Heart left ventricle (tissue), 16 donors: Measurements from ENCODE around the gene GRIN2A. TPM values are rescaled to one million over a fixed set of nuclear protein-coding genes. Genes with fewer than 3 reads are reported as not detected.

Experiments
- ATAC-seq, 4 donors: fragments of 200-7000 bp; cut with Tn5 transposase; one replicate each; pipeline ENCODE4 v1.9.1; 2020 to 2022; ENCODE audit warnings: moderate library complexity in 4 of 4, mild to moderate bottlenecking in 3 of 4, moderate number of reproducible peaks in 1 of 4
- DNase-seq, 5 donors: peaks; one replicate each; pipeline ENCODE4 v3.0.0-alpha.2; 2020
- H3K27ac ChIP-seq, 12 donors: fragments of 200-600 bp; sonication (generic) in 4 of 12; one replicate each; pipeline versions ENCODE4 v1.5.0 to v1.8.0; 2016 to 2022; ENCODE audit warnings: mild to moderate bottlenecking in 2 of 12
- H3K27me3 ChIP-seq, 9 donors: fragments of 200-600 bp; sonication (generic) in 2 of 9; one replicate each; pipeline versions ENCODE4 v1.5.1 to v1.8.0; 2016 to 2022; ENCODE audit warnings: mild to moderate bottlenecking in 3 of 9
- H3K36me3 ChIP-seq, 9 donors: fragments of 200-600 bp; sonication (generic) in 2 of 9; one replicate each; pipeline versions ENCODE4 v1.5.0 to v1.8.0; 2018 to 2022; ENCODE audit warnings: mild to moderate bottlenecking in 2 of 9
- H3K4me1 ChIP-seq, 12 donors: fragments of 200-600 bp; sonication (generic) in 4 of 12; one replicate each; pipeline versions ENCODE4 v1.5.0 to v1.8.0; 2016 to 2022; ENCODE audit warnings: mild to moderate bottlenecking in 3 of 12
- H3K4me3 ChIP-seq, 12 donors: fragments of 200-600 bp; sonication (generic) in 4 of 12; one replicate each; pipeline versions ENCODE4 v1.5.0 to v1.8.0; 2017 to 2022; ENCODE audit warnings: mild to moderate bottlenecking in 9 of 12, moderate library complexity in 4 of 12
- H3K9me3 ChIP-seq, 12 donors: fragments of 200-600 bp; sonication (generic) in 4 of 12; one replicate each; pipeline versions ENCODE4 v1.5.0 to v1.8.0; 2016 to 2022; ENCODE audit warnings: mild to moderate bottlenecking in 1 of 12
- POLR2A ChIP-seq, 2 donors: fragments of 450-650 bp; IDR thresholded peaks; one replicate each; pipeline ENCODE4 v1.6.1; 2017; ENCODE audit warnings: antibody characterized with exemption in 2 of 2, mild to moderate bottlenecking in 2 of 2, moderate library complexity in 2 of 2
- WGBS, 4 donors: extraction: QIAGEN DNeasy Blood & Tissue Kit in 2 of 4; methylation state at CpG; one replicate each; pipeline versions ENCODE4 v1.1.5 to v1.1.7; 2013 to 2018; 5-methylcytosine and 5-hydroxymethylcytosine counted together
- intact Hi-C, 10 donors: fragments of 100-400 bp; cut with DNase I; formaldehyde crosslinking; loops; one replicate each; pipeline versions ENCODE4 v1.11.1 to v1.14.2; 2022
- polyA plus RNA-seq, 2 donors: library from polyadenylated mRNA; stranded (reverse); fragments of 200-250 nt; gene quantifications; one replicate each; pipeline ENCODE4 v1.2.3, GENCODE V29; 2013
- total RNA-seq, 9 donors: library from RNA; depleted of rRNA in 2 of 9; stranded (reverse); fragments of >200 nt in 2 of 9; fragmentation: NEBNext Ultra II Directional in 3 of 9; extraction: Animal tissue kit (Norgen Biotek cat#: 25700) in 3 of 9; gene quantifications; one replicate each; pipeline versions ENCODE4 v1.1.0 to v1.2.4, GENCODE V29; 2016 to 2023
- TF ChIP-seq, protein P1 (sequence below), 12 donors: fragments of 200-600 bp; sonication (generic) in 4 of 12; IDR thresholded peaks; one replicate each; pipeline versions ENCODE4 v1.5.0 to v1.8.0; 2018 to 2022; ENCODE audit warnings: antibody characterized with exemption in 12 of 12, mild to moderate bottlenecking in 5 of 12
- donor health status: ischemic (EF 13 %, LVEDD 7.1; RV severe dilation, severe dysfunction).
- donor health status: healthy with polysubstance abuse.
- donor health status: DM: no; HTN: yes; CAD: no.
- donor health status: DM: no; HTN: no; CAD: no.
- donor health status: ischemic (EF 25% LVEDD 6.9; RV normal size, moderate dysfunction).
- donor health status: ischemic (EF 25% LVEDD 5.7; RV mildly dilated, moderate dysfunction).
- donor health status: healthy.
- donor health status: DM: yes; HTN: yes; CAD: no.
- donor health status: ischemic (EF 35%, LVEDD 5.7; RV mildly dilated, moderate dysfunction).
- donor health status: nonischemic (EF 11% LVEDD 7.7; RV severe dilation, severe dysfunction).
- donor health status: DM: yes; HTN: yes; CAD: no.
- donor health status: PGD.
- donor health status: ischemic (EF 29% LVEDD 5.4; RV normal size, mild dysfunction).
- donor health status: nonischemic (EF 23%, LVEDD 6.1; RV moderate dilation, normal function).

GRIN2A gene
- total and polyA plus RNA-seq, 11 donors: 0.01 to 4.6 (median 2.6) TPM

DNA sequence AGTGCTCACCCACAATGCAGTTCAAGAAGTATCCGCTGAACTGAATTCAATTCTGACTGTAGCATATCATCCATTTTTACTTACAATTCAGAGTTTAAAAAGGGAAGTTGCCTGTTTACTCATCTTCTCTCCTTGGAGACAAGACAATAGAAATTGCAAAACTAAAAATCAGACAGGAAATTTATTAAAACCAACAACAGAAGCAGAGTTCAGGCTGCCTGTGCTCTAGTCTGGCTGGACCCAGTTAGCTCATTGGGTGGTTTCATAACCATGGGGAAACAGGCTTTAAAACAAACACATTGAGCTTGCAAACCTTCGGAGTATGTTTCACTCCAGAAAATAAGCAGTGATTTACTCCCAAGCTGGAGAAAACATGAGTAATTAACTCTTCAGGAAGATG lies 321.4 kb downstream of the GRIN2A start:
- TF ChIP-seq POLR2A (IDR thresholded peaks at IDR 0.05): no peak
- TF ChIP-seq, protein P1, sequence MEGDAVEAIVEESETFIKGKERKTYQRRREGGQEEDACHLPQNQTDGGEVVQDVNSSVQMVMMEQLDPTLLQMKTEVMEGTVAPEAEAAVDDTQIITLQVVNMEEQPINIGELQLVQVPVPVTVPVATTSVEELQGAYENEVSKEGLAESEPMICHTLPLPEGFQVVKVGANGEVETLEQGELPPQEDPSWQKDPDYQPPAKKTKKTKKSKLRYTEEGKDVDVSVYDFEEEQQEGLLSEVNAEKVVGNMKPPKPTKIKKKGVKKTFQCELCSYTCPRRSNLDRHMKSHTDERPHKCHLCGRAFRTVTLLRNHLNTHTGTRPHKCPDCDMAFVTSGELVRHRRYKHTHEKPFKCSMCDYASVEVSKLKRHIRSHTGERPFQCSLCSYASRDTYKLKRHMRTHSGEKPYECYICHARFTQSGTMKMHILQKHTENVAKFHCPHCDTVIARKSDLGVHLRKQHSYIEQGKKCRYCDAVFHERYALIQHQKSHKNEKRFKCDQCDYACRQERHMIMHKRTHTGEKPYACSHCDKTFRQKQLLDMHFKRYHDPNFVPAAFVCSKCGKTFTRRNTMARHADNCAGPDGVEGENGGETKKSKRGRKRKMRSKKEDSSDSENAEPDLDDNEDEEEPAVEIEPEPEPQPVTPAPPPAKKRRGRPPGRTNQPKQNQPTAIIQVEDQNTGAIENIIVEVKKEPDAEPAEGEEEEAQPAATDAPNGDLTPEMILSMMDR (IDR thresholded peaks at IDR 0.05): no peak
- H3K27ac ChIP-seq: peak overlapping the region in 1 of 12 donors; percentile 26
- 62 to 71% (median 64%) methylated on average over 2 of the region's 2 CpGs for WGBS, 4 donors
- intact Hi-C loops: loop anchor here in 1 of 10 donors (10.0 kb wide), 1 partner anchor 64 kb away; no protein-coding TSS in a partner anchor
- no peaks in the 10 kb centered on the region for H3K36me3 ChIP-seq
- H3K4me1 ChIP-seq: peaks cover 0 to 5% (median 0%) of the 10 kb centered on the region in 12 donors
- DNase-seq (no peak), ATAC-seq (peak in 1 of 4 donors; percentile 37)
- no peaks in the 10 kb centered on the region for H3K9me3 ChIP-seq
- no peak overlapping the region for H3K4me3 ChIP-seq
- H3K27me3 ChIP-seq: no peaks in the 10 kb centered on the region

DNA sequence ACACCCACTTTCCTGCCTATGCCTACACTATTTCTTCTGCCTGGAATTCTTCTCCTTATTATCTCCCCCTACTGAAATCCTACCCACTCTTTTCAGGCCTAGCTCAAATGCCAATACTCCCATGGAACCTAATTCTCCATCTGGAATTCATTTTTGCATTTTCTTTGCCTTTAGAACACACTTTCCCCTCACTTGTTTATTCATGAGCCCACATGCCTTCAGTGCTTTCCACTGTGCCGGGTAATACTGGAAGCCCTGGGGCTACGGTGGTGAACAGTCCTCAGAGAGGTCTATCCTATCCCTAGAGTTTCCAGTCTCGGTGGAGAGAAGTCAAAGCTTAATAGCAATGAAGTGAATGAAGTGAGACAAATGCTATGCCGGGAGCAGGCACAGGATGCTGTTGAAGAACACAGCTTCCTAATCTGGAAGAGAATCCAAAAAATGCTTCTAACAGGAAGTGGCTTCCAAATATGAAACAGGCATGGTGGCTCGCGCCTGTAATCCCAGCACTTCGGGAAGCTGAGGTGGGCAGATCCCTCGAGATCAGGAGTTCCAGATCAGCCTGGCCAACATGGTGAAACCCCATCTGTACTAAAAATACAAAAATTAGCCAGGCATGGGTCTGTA lies 322.4 kb downstream of the GRIN2A start:
- DNase-seq: no peak
- intact Hi-C loops: loop anchor here in 1 of 10 donors (10.0 kb wide), 1 partner anchor 65 kb away; no protein-coding TSS in a partner anchor

DNA sequence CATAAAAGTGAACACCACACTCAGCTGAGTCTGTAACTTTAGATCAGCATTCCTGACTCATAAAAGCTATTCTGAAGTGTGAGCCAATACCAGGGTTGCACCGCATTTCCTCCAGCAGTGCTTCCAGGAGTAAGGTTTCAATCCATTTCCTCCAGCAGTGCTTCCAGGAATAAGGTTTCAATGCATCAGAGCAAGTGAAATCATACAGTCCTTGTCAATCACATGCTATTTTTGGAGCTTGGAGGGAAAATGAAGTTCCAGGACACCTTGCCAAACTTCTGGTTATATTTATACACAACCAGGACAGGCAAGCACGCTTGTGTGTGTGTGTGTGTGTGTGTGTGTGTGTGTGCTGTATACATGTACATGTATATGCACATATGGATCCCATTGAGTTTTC lies 327.6 kb downstream of the GRIN2A start:
- Histone ChIP-seq H3K4me1 (peaks cover 0 to 15% (median 8%) of the 10 kb centered on the region in 12 donors), H3K27ac (peak overlapping the region in 3 of 12 donors; percentile 17 to 31 (median 24)), H3K27me3 (no peaks in the 10 kb centered on the region), H3K9me3 (peaks cover 0 to 4% (median 0%) of the 10 kb centered on the region in 12 donors), H3K36me3 (no peaks in the 10 kb centered on the region), H3K4me3 (no peak overlapping the region)
- ATAC-seq: peak; percentile 64 to 95 (median 87)
- no peak for TF ChIP-seq POLR2A (IDR thresholded peaks at IDR 0.05)
- TF ChIP-seq, protein P1 (IDR thresholded peaks at IDR 0.05): no peak
- intact Hi-C loops: no loop called here
- DNase-seq: peak in 4 of 5 donors; percentile 35 to 64 (median 62)
- 10 to 18% (median 14%) methylated on average over 2 of the region's 2 CpGs for WGBS, 4 donors

More for the DNA sequence above, 322.4 kb downstream of the GRIN2A start:
- no peaks in the 10 kb centered on the region for H3K9me3 ChIP-seq
- TF ChIP-seq POLR2A (IDR thresholded peaks at IDR 0.05): no peak
- TF ChIP-seq, protein P1 (IDR thresholded peaks at IDR 0.05): no peak
- H3K4me3 ChIP-seq: no peak overlapping the region
- no peak for ATAC-seq
- H3K36me3 ChIP-seq: no peaks in the 10 kb centered on the region
- WGBS, 4 donors: 42 to 57% (median 47%) methylated on average over 8 of the region's 8 CpGs
- no peaks in the 10 kb centered on the region for H3K27me3 ChIP-seq
- no peak overlapping the region for H3K27ac ChIP-seq
- H3K4me1 ChIP-seq: peaks cover 0 to 10% (median 3%) of the 10 kb centered on the region in 12 donors

DNA sequence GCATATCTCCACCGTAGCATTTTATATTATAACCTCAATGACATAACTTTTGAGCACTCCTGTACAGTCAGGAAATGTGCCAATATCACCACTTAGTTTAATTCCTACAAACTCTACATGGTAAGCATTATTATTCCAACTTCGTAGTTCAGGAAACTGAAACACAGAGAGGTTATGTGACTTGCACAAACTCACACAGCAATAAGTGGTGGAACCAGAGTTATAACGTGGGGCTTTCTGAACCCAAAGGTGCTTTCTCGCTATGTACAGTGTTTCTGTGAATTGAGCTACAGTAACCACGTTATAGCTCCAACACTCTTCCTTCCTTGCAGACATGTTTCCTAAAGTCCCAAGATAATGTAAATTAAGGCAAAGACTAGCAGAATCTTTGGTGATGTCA lies 330.2 kb downstream of the GRIN2A start:
- Histone ChIP-seq H3K27me3 (no peaks in the 10 kb centered on the region), H3K27ac (no peak overlapping the region), H3K36me3 (no peaks in the 10 kb centered on the region), H3K4me3 (no peak overlapping the region), H3K4me1 (peaks cover 0 to 15% (median 7%) of the 10 kb centered on the region in 12 donors), H3K9me3 (peaks cover 0 to 4% (median 0%) of the 10 kb centered on the region in 12 donors)
- WGBS, 4 donors: 83 to 85% (median 85%) methylated on average over 5 of the region's 5 CpGs
- intact Hi-C loops: no loop called here
- TF ChIP-seq POLR2A (IDR thresholded peaks at IDR 0.05): no peak
- TF ChIP-seq, protein P1 (IDR thresholded peaks at IDR 0.05): no peak
- ATAC-seq (no peak), DNase-seq (no peak)
